Neuron (in vitro differentiated cells): ENCODE results near the gene ARHGEF25.

ENCODE experiments used
- H2AFZ ChIP-seq: one replicate; pipeline ENCODE4 v1.6.1; 2013; ENCODE audit warnings: low read depth, mild to moderate bottlenecking, inconsistent platforms, low read length, moderate library complexity
- H3K27me3 ChIP-seq: one replicate; pipeline ENCODE4 v1.6.1; 2013; ENCODE audit warnings: low read length; ENCODE audit not compliant: insufficient read depth
- H3K36me3 ChIP-seq: one replicate; pipeline ENCODE4 v1.6.1; 2013; ENCODE audit warnings: low read length; ENCODE audit not compliant: insufficient read depth
- H3K4me1 ChIP-seq: one replicate; pipeline ENCODE4 v1.6.1; 2013; ENCODE audit warnings: low read length; ENCODE audit not compliant: insufficient read depth
- H3K4me3 ChIP-seq: 2 replicates; pipeline ENCODE4 v1.5.1; 2013; ENCODE audit warnings: mild to moderate bottlenecking, low read length, moderate library complexity
- H3K9me3 ChIP-seq: one replicate; pipeline ENCODE4 v1.6.1; 2013; ENCODE audit warnings: low read length

ARHGEF25 gene

DNA sequence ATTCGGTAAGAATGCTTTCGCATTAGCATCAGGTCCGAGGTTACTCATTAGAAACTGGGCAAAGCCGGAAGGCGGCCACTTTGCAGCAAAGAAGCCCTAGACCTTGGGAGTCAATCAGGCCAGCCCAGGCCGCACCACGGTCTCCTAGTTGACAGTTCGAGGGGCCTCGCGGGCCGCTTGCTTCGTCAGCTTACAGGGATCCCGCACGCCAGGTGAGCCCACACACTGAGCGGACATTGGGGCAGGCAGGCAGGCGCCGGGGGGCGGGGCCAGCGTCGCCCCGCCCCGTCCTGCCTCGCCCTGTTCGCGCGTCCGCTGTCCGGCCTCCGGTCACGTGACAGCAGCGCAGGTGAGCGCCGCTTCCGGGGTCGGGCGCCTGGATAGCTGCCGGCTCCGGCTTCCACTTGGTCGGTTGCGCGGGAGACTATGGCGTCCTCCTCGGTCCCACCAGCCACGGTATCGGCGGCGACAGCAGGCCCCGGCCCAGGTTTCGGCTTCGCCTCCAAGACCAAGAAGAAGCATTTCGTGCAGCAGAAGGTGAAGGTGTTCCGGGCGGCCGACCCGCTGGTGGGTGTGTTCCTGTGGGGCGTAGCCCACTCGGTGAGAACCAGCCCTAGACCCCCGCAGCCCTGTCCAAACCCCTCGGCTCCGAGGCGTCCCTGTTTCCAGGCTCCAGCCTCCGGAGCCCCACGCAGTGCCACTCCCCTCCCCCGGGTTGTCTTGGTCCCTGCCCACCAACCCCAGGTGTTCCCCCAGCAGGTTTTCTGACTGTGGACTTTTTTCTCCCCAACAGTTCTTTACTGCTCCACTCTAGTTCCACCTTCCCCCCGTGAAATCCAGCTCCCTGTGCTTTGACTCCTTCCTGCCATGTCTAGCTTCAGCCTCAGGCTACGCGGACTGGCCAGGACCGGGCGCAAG, 20.1 kb upstream of the ARHGEF25 start, which contains the start of gene PIP4K2C:
PIP4K2C (plus strand) TSS at position 329 of the 918 bp plus-strand sequence; CDS start at position 427, 98 bp downstream.
- no peaks in the 10 kb centered on the region for H3K9me3 ChIP-seq
- H3K27me3 ChIP-seq, result no peaks in the 10 kb centered on the region
- H2AFZ ChIP-seq, result peak within 1 kb of the TSS; percentile 87
- H3K4me3 ChIP-seq, result peak within 1 kb of the TSS; percentile 89
- peaks cover 11% of the 10 kb centered on the region for H3K4me1 ChIP-seq
- H3K36me3 ChIP-seq, result peaks cover 13% of the 10 kb centered on the region

DNA sequence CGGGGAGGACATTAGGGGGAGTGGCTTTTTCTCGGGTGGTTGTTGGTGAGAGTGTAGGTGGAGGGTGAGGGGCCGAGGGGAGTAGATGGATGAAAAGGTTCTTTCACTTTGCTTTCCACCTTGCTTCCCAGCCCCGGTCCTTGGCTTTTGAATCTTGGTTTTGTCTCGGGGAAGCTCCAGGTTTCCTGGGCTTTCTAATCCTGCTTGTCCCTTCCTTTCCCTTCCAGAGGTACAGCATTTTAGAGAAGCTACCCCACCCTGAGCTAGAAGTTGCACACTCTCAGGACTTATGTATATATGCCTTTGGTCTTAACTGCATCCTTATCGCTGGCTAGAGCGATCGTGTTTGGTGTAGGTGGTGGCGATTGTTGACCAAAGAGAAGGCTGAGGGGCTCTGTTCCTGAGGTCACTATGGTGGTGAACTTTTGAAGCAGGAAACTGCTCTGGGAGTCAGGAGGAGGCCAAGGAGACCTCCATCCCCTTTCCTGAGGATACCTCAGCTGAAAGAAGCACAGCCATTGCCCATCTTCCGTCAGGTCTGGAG, 19.4 kb upstream of the ARHGEF25 start:
- H3K4me1 ChIP-seq, result peaks cover 11% of the 10 kb centered on the region
- H3K9me3 ChIP-seq, result no peaks in the 10 kb centered on the region
- H3K36me3 ChIP-seq, result peaks cover 13% of the 10 kb centered on the region
- H3K27me3 ChIP-seq, result no peaks in the 10 kb centered on the region
- H3K4me3 ChIP-seq, result peak overlapping the region; percentile 89
- peak overlapping the region; percentile 87 for H2AFZ ChIP-seq

DNA sequence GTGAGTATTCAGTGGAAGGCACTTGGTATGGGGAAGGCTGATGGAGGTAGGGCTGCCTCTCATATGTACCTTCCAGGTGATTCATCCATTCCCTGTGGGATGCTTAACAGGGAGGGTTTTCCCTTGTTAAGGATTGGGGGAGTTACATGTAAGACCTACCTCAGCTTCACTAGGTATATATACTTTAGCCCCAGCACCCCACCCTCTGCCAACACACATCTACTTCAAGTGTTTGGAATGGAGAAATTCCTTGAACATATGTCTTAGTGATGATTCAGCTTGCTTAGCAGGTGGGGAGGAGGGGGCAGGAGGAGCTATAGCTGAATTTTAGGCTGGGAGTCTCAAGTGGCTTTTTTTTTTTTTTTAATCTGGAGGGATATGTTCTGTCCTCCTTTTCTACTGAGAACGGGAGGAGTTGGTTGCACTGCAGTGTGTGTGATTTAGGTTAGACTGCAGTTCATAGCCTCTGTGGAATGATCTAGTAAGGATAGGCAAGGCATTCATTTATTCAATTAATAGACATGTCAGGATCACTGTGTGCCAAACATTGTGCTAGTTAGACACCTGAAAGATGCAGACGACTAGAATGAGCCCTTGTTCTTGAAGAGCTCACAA, 18.6 kb upstream of the ARHGEF25 start:
- H3K4me1 ChIP-seq, result peaks cover 11% of the 10 kb centered on the region
- no peaks in the 10 kb centered on the region for H3K9me3 ChIP-seq
- H3K36me3 ChIP-seq, result peaks cover 12% of the 10 kb centered on the region
- no peak overlapping the region for H2AFZ ChIP-seq
- H3K4me3 ChIP-seq, result no peak overlapping the region
- no peaks in the 10 kb centered on the region for H3K27me3 ChIP-seq

DNA sequence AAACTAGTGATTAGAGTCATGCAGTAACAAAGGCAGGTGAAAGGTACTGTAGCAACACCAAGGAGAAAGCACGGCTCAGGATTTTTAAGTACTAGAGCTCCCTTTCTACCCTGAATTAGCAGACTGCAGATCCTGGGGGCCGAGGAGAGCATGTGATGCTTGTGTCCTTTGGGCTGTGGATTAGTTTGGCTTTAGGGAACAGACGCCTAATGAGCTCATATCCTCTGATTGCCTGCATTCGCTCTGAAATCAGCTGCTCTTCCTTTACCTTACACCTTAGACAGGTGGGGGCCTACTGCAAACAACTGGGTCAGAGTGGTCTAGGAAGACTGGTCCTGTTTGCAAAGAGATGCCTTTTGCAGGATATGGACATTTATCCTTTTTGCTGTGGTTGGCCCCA, 18.0 kb upstream of the ARHGEF25 start:
- Histone ChIP-seq H3K36me3 (peaks cover 12% of the 10 kb centered on the region), H3K9me3 (no peaks in the 10 kb centered on the region), H3K27me3 (no peaks in the 10 kb centered on the region), H3K4me1 (peaks cover 11% of the 10 kb centered on the region), H3K4me3 (no peak overlapping the region), H2AFZ (no peak overlapping the region)

DNA sequence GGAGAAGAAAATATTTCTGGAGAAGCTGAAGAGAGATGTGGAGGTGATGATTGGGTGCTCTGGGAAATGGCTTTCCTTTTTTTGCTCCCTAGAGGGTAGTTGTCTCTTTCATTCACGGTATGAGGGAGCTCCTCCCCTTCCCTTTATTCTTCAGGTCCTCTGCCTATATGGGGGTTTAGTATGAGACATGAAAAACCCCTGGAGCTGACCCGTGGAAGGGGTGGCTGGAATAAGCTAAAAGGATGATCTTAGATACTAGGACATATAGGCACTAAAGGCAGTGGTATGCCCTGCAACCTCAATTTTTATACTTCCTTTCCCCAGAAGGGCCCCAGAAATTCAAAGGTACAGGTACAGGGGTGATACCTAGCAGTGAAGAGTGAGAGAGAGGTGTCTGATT, 10.8 kb upstream of the ARHGEF25 start:
- H3K27me3 ChIP-seq, result no peaks in the 10 kb centered on the region

DNA sequence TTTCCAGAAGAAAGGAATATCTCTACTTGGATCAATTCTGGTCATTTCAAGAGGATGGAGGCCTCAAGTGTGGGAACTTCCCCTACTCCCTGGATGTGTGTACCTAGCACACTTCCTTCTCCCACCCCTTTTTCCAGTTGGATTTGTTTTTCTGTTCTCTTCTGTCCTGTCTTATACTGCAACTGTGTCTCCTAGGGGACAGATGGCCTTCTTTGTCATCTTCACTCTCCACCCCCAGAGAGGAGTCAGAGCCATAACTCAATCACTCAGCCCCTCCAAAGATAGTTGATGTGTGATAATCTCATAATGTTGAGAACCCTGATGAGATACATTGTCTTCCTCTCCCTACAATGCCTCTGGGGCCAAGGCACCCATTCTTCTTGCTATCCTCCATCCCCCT, 8.7 kb upstream of the ARHGEF25 start:
- H3K4me3 ChIP-seq, result no peak overlapping the region
- H3K27me3 ChIP-seq, result no peaks in the 10 kb centered on the region
- peaks cover 26% of the 10 kb centered on the region for H3K4me1 ChIP-seq
- H2AFZ ChIP-seq, result no peak overlapping the region
- peaks cover 52% of the 10 kb centered on the region for H3K36me3 ChIP-seq
- H3K9me3 ChIP-seq, result no peaks in the 10 kb centered on the region

More for the DNA sequence above, 10.8 kb upstream of the ARHGEF25 start:
- Histone ChIP-seq H2AFZ (no peak overlapping the region), H3K36me3 (peaks cover 50% of the 10 kb centered on the region), H3K9me3 (no peaks in the 10 kb centered on the region), H3K4me1 (peaks cover 18% of the 10 kb centered on the region), H3K4me3 (no peak overlapping the region)

DNA sequence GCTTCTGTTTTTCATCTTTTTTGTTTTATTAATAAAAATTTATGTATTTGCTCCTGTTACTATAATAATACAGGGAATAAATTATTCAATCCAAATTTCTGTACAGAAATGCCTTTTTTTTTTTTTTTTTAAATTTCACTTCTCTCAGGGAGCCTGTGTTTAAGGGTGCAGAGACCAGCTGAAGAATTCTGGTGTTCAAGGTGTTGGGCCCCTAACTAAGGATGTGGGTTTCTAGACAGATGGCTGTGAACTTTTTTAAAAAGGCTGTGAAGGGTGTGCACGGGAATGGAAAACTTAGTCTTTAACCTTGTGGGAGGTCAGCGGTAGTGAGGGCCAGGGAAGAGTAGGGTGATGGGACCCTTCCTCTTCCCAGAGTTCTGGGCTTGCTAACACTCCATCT, 7.9 kb upstream of the ARHGEF25 start:
- Histone ChIP-seq H2AFZ (no peak overlapping the region), H3K4me1 (peaks cover 26% of the 10 kb centered on the region), H3K27me3 (no peaks in the 10 kb centered on the region), H3K9me3 (no peaks in the 10 kb centered on the region), H3K4me3 (no peak overlapping the region), H3K36me3 (peaks cover 59% of the 10 kb centered on the region)

DNA sequence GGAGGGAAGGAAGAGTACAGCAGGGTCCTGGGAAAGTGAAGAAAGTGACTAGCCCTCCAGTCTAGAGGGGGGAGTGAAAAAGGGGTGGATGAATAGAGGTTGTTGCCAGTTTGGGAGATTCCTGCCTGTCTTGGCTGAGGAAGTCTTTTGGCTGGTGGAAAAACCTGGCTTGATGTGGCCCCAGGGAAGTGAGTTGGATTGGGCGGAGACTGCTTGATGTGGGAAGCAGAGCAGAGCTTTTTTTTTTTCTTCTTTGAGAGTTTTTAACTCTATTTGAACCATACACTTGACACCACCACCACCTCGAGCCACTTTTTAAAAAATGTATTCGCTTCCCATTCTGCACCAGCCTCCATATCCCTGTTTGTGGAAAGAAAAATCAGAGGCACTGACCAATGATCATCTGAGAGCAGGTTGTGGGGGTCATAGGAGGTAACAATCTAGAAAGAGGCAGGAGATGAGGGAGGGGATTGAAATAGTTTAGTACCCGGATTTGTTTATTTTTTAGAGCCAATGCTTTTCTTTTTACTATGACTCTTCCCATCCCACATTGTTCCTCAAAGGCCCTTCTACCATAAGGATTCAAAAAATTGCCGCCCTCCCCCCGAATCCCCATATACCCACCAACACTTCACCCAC, 7.3 kb upstream of the ARHGEF25 start:
- Histone ChIP-seq H3K27me3 (no peaks in the 10 kb centered on the region), H3K9me3 (no peaks in the 10 kb centered on the region), H2AFZ (peak overlapping the region; percentile 74), H3K36me3 (peaks cover 61% of the 10 kb centered on the region), H3K4me1 (peaks cover 26% of the 10 kb centered on the region), H3K4me3 (peak overlapping the region; percentile 70)

DNA sequence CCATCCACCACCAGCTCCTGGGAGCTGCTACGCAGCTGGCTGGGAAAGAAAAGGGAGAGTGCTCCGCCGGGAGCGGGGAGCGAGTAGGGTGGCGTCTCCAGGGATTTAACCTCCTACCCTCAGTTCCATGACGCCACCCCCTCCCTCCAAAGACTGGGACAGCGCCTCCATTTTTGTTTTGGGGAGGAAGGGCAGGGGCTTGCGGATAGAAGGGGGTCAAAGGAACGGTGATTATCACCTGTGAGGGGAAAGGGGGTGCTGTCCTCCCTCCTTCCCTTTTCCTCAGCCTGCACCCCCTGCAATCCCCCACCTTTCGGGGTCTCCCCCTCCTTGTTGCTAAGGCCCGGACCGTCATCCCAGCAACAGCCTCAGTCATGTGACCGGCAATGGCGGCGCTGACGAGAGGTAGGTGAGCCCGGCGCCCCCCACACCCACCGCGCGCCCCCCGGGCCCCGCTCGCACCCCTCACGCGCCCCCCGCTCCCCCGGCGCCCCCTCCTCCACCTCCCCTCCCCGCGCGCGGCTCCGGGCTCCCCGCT, 6.7 kb upstream of the ARHGEF25 start, which contains the start of gene DTX3:
DTX3 (plus strand) TSS at position 371 of the 538 bp plus-strand sequence. CDS start 1,694 bp downstream, outside the sequence.
- Histone ChIP-seq H3K4me1 (peaks cover 26% of the 10 kb centered on the region), H2AFZ (peak within 1 kb of the TSS; percentile 74), H3K27me3 (no peaks in the 10 kb centered on the region), H3K9me3 (no peaks in the 10 kb centered on the region), H3K36me3 (peaks cover 60% of the 10 kb centered on the region), H3K4me3 (peak within 1 kb of the TSS; percentile 70)

DNA sequence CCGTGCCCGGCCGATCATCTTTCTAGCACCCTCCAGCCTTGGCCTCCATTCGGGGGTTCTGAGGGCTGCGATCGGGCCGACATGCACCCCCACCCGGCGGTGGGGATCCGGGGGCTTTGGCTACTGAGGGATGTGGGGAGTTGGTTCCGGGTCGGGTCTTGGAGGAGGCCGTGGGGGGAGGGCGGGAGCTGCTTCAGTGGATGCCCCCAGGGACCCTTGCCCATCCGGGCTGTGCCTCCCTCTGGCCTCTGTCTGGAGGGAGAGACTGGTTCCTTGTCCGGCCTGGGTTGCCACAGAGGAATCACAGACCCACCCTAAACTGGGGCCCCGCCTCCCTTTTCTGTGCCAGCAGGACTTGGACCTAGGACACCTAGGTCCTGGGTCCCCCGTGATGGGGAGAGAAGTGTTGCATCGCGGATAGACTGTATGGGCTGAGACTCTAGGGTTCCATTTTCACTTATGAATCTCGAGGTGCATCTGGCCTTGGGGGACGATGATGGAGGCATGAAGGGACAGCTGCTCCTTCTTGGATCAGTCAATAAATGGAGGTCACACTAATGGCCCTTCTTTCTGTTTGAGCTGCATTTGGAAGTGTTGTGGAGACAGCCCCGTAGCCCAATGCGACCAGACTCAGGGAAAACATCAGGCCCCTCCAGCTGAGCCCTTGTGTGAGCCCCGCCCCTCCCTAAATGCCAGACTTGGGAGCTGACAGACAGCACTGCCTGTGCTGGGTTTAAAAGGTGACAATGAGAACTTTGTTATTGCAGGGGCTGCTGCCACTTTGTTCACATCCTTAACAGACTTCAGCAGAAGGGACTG, 6.0 kb upstream of the ARHGEF25 start:
- no peaks in the 10 kb centered on the region for H3K27me3 ChIP-seq
- H3K9me3 ChIP-seq, result no peaks in the 10 kb centered on the region
- H3K36me3 ChIP-seq, result peaks cover 53% of the 10 kb centered on the region
- H3K4me3 ChIP-seq, result peak overlapping the region; percentile 70
- H3K4me1 ChIP-seq, result peaks cover 26% of the 10 kb centered on the region
- H2AFZ ChIP-seq, result peak overlapping the region; percentile 74

DNA sequence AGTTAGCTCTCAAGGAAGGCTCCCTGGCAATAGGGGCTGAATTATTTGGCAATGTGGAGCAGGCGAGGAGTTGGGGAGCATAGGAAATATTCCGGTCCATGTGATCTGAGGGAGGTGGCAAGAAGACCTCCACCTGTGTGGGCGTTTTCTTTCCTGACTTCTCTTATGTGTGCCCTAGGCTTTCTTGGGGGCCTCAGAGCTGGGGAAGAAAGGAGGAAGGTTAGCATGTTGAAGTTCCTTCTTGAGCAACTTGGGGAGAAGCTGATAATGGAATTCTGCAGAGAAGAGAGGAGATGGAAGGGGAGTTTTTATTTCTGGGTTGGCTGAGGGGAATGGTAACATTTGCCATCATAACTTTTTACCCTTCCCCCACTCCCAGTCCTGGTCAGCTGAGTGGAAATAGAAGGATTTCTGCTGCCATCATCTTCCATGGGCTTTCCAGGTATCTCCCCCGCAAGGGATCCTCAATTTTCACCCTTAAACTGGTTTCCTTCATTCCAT, 5.4 kb upstream of the ARHGEF25 start:
- H3K27me3 ChIP-seq, result no peaks in the 10 kb centered on the region
- no peak overlapping the region for H2AFZ ChIP-seq
- H3K4me3 ChIP-seq, result peak overlapping the region; percentile 70
- peaks cover 32% of the 10 kb centered on the region for H3K4me1 ChIP-seq
- peaks cover 47% of the 10 kb centered on the region for H3K36me3 ChIP-seq
- H3K9me3 ChIP-seq, result no peaks in the 10 kb centered on the region

DNA sequence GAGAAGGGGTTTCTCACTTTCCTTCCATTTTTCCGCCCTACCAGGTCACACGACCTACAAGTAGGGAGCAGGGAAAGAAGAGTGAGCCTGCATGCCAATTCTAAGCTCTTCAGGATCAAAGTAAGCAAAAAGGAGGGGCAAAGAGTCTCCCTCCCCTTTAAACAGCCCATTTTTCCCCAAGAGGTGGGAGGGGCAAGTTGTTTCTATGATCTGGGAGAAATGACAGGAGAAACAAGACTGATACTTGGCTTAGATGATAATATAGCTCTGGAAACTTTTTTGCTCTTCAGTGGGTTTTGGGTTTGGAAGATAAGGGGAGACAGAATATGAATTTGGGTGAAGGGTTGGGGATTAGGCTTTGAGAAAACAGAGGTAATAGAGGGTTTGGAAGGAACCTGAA, 4.8 kb upstream of the ARHGEF25 start:
- Histone ChIP-seq H2AFZ (no peak overlapping the region), H3K4me1 (peaks cover 34% of the 10 kb centered on the region), H3K4me3 (no peak overlapping the region), H3K9me3 (no peaks in the 10 kb centered on the region), H3K27me3 (no peaks in the 10 kb centered on the region), H3K36me3 (peaks cover 42% of the 10 kb centered on the region)
